Anterior cingulate cortex (tissue), 58 donors: ENCODE results near the gene TCF7L1.
A peak's percentile ranks its signal among the peaks of the same experiment; 100 is the strongest.

ENCODE experiments used
- DNase-seq, 58 donors: peaks; one replicate each; lab custom pipeline; 2025; lab: John Stamatoyannopoulos, UW

The TCF7L1 gene

DNA sequence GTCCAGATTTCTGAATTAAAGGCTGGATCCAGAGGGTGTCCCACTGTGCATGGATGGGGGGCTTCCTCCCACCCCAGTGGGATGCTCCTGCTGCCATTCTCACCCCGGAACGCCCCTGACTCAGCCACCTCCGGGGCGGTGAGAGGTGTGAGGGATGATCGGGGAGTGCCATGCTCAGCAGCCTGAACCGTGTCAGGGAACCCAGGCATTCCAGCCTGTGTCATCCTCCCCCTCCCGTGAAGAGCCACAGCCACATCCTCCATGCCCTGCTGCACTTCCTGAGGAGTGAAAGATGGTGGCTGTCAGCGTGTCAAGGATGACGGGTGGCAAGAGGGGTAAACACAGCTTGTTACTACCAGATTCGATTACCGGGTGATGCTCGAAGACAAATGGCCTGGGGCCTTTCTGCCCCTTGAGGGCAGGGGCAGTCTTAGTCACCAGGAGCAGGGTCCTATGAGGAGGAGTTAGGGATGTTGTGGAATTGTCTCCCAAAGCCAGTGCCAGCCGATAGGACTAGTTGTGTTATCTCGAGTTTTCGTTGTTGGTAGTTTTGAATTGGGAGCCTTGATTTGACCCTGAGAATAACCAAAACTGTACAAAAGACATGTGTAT, 80.8 kb downstream of the TCF7L1 start:
- no peak for DNase-seq

DNA sequence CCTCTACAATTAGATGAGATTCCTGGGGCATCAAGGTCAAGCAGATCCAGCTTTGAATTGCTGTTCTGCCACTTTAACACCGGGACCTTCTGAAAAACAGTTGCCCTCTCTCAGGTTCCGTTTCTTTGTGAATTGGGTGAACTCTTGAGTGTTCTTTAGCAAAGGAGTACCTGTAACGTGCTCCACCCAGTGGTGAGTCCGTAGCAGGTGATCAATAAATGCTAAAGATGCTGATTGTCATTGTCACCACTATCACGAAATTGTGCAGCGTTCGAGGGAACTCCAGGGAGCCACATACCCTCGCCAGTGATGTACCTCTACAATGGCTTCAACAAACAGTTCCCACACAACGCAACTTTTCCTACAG, 81.9 kb downstream of the TCF7L1 start:
- no peak for DNase-seq

DNA sequence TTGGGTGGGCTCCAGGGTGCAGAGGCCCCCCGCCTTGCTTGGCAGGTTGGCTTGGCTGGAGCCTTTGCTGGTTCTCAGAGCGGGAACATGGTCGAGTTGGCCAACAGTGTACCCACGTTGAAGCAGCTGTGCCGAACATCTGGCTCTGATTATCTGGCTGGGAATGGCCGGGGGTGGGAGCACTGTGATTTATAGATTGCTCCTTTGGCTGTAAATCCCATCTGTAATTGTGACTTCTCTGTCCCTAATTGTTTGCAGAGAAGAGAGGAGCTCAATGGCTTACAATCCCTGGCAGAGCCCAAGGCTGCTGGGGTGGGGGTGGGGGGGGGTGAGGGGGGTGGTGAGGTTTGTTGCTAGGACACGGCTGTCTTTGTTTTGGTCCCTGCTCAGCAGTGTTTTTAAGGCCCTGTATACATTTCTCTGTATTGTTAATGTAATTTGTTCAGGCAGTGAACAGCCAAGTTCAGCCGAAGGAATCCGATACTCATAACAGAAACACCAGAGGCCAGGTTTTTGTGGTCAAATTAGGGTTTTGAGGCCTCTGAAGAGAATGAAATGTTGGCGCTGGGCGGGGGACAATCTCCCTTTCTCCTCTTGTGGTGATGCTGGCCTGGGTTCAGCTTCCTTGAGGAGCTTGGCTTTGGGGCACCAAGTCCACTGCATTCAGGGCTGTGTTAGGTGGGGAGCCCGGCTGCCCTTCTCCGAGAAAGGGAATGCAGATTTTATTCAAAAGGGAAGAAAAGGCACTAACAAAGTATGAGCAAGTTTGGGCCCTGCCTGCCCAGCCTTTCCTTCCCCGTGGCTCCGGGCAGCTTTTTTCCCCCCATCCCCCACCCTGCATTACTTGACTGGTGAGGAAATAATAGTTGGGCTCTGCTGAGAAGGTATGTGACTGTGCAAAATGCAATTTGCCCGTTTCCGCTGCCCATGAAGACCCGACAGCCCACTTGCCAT, 82.5 kb downstream of the TCF7L1 start:
- peak in 53 of 58 donors; percentile 13 to 88 (median 63) for DNase-seq

DNA sequence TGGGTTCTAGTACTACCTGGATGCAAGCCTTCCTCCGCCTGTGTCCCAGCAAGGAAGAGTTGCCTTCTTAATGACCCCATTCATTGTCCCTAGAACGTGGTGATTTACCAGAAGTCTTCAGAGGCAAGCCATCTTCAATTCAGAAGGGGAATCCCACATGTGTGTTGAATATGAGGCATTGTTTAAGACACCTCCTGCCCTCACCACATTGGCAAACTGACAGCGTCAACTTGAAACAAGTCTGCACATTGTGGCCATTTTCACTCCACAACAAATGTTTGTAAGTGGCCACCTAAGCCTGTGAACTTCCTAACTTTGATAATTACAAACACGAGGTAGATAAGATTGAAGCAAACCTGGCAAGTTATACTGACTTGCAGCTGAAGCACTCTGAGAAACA, 83.7 kb downstream of the TCF7L1 start:
- DNase-seq: no peak

DNA sequence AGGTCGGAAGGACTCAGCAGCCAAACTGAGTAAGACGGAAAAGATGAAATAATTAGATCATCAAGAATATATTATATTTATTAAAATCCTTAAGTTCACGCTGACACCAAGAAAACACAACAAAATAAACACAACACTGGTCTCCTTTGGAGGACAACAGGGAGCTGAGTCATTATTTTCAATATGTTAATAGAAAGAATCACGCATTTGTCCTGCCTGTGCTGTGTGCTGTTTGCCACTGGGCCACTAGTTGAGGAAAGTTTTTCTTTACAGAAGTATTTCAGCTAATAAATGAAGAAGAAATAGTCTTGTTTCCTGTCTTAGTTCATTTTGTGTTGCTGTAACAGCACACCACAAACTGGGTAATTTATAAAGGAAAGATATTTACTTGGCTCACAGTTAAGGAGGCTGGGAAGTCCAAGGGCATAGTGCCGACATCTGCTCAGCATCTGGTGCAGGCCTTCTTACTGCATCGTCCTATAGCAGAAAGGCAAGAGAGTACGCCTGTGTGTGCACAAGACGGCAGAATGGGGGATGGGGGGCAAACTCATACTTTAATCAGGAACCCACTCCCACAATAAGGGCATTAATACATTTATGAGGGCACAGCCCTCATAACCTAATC, 88.0 kb downstream of the TCF7L1 start:
- no peak for DNase-seq

DNA sequence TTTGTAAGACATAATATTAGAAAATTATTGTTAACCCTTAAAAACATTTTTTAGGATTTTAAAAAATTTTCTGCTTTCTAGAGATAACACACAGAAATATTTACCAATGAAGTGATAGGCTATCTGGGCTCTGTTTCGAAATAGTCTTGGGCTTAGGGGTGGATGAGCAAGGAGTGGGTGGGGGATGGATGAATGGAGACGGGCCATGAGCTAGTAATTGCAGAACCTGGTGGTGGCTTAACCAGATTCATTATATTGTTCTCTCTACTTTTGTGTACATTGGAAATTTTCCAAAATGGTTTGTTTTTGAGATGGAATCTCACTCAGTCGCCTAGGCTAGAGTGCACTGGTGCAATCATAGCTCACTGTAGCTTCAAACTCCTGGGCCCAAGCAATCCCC, 89.6 kb downstream of the TCF7L1 start:
- DNase-seq: no peak

GRCh38 chr2:85226783-85227182, 93.6 kb downstream of the TCF7L1 start:
- no peak for DNase-seq

- no peak for DNase-seq
Observed at GRCh38 chr2:85230679-85231467, 97.7 kb downstream of the TCF7L1 start.

GRCh38 chr2:85231468-85231805, 98.2 kb downstream of the TCF7L1 start:
- no peak for DNase-seq

GRCh38 chr2:85231952-85232351, 98.8 kb downstream of the TCF7L1 start:
- DNase-seq: no peak

- peak in 19 of 58 donors; percentile 7 to 51 (median 29) for DNase-seq
Observed at GRCh38 chr2:85234868-85235267, 101.7 kb downstream of the TCF7L1 start.

GRCh38 chr2:85235281-85235680, 102.1 kb downstream of the TCF7L1 start:
- no peak for DNase-seq

GRCh38 chr2:85236084-85236483, 102.9 kb downstream of the TCF7L1 start:
- DNase-seq: no peak

GRCh38 chr2:85237849-85238565, 104.8 kb downstream of the TCF7L1 start:
- no peak for DNase-seq

- DNase-seq: no peak
Observed at GRCh38 chr2:85238607-85239006, 105.4 kb downstream of the TCF7L1 start.

- DNase-seq: no peak
Observed at GRCh38 chr2:85239102-85239501, 105.9 kb downstream of the TCF7L1 start.

DNA sequence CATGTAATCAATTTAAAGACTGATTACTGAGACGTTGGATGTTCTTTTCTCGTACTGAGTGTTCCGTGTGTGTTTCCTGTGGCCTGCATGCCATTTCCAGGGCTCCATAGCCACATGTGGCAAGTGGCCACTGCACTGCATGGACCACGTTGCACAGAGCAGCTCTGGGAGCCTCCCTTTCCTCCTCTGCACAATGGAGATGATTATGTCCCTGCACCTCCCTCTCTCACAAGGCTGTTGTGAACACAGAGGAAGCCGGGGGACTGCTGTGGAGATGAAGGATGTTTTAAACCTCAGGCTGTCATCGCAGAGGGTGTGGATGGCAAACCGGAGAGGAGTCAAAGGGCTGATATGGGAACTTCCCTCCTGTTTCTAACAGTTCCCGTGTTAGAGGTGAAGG, 106.9 kb downstream of the TCF7L1 start:
- DNase-seq: peak in 2 of 58 donors; percentile 13

DNA sequence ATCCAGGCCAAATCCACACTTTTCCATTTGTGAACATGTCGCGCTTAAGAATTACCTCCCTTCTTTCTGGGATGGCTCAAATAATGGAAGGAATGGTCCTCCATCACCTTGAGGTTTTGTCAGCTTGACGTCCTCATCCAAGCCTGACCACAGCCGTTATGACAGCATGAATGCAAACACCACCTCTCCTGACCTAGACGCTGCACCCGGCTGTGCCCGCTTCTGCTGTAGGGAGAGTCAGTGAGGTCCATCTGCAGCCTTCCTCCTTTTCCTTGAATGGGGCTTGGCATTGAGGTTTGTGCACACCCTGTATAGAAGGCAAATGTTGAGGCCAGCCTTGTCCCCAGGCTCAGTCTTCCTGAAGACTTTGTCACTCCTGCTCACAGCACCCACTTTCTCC, 109.1 kb downstream of the TCF7L1 start:
- DNase-seq: no peak

GRCh38 chr2:85243101-85244072, 110.2 kb downstream of the TCF7L1 start:
- peak in 25 of 58 donors; percentile 6 to 62 (median 33) for DNase-seq
